ENCODE results near the gene GLTPD2. TPM values are rescaled to one million over a fixed set of nuclear protein-coding genes. Genes with fewer than 3 reads are reported as not detected.

Gene GLTPD2
- total RNA-seq, 120 experiments from 2014 or later = 0.47 to 1.2 (median 0.57) TPM; not detected in 91

Other genes starting within 250 kb of the GLTPD2 start
- gene MYBBP1A, start 233.6 kb upstream of the GLTPD2 start, total RNA-seq = 100 to 1,000 TPM in 2 of 120 experiments, 10 to 100 TPM in 118; 49.9 to 110 (median 68.5) TPM
- under 1 TPM in 1 of 120 experiments, not detected in 119; 0.29 TPM for gene GGT6, start 228.4 kb upstream of the GLTPD2 start, total RNA-seq
- 1 to 10 TPM in 38 of 120 experiments, under 1 TPM in 51, not detected in 31; 0.19 to 4.3 (median 0.85) TPM for gene SMTNL2, start 204.4 kb upstream of the GLTPD2 start, total RNA-seq
- 1 to 10 TPM in 51 of 120 experiments, under 1 TPM in 52, not detected in 17; 0.18 to 5.7 (median 0.98) TPM for gene ALOX15, start 147.3 kb upstream of the GLTPD2 start, total RNA-seq
- gene PELP1, start 84.8 kb upstream of the GLTPD2 start, total RNA-seq = 100 to 1,000 TPM in 1 of 120 experiments, 10 to 100 TPM in 119; 56.4 to 101 (median 70.6) TPM
- gene ARRB2, start 78.3 kb upstream of the GLTPD2 start, total RNA-seq = 100 to 1,000 TPM in 45 of 120 experiments, 10 to 100 TPM in 75; 66.2 to 131 (median 94.9) TPM
- gene MED11, start 57.5 kb upstream of the GLTPD2 start, total RNA-seq = 10 to 100 TPM in 112 of 120 experiments, 1 to 10 TPM in 8; 7.9 to 21.7 (median 14.7) TPM
- 1 to 10 TPM in 92 of 120 experiments, under 1 TPM in 28; 0.46 to 3.6 (median 1.4) TPM for gene ZMYND15, start 49.1 kb upstream of the GLTPD2 start, total RNA-seq
- gene CXCL16, start 49.0 kb upstream of the GLTPD2 start, total RNA-seq = 10 to 100 TPM in 86 of 120 experiments, 1 to 10 TPM in 34; 4.0 to 31.9 (median 13.0) TPM
- not detected for gene TM4SF5, start 17.1 kb upstream of the GLTPD2 start, total RNA-seq
- 1 to 10 TPM in 114 of 120 experiments, under 1 TPM in 4, not detected in 2; 0.64 to 8.1 (median 2.7) TPM for gene VMO1, start 2.6 kb upstream of the GLTPD2 start, total RNA-seq
- gene PSMB6, start 7.2 kb downstream of the GLTPD2 start, total RNA-seq = 100 to 1,000 TPM in 19 of 120 experiments, 10 to 100 TPM in 101; 56.6 to 114 (median 88.3) TPM
- 10 to 100 TPM; 15.8 to 64.8 (median 35.8) TPM for gene PLD2, start 18.2 kb downstream of the GLTPD2 start, total RNA-seq
- 100 to 1,000 TPM; 153 to 287 (median 196) TPM for gene MINK1, start 44.4 kb downstream of the GLTPD2 start, total RNA-seq
- gene C17orf107, start 110.6 kb downstream of the GLTPD2 start, total RNA-seq = 10 to 100 TPM in 80 of 120 experiments, 1 to 10 TPM in 40; 4.7 to 18.4 (median 11.2) TPM
- gene CHRNE, start 114.1 kb downstream of the GLTPD2 start, total RNA-seq = 1 to 10 TPM in 67 of 120 experiments, under 1 TPM in 52, not detected in 1; 0.34 to 4.3 (median 1.1) TPM
- 1 to 10 TPM in 1 of 120 experiments, under 1 TPM in 15, not detected in 104; 0.16 to 1.0 (median 0.24) TPM for gene GP1BA, start 143.3 kb downstream of the GLTPD2 start, total RNA-seq
- 100 to 1,000 TPM in 9 of 120 experiments, 10 to 100 TPM in 111; 56.8 to 113 (median 82.2) TPM for gene SLC25A11, start 151.1 kb downstream of the GLTPD2 start, total RNA-seq
- 100 to 1,000 TPM in 28 of 120 experiments, 10 to 100 TPM in 92; 65.3 to 121 (median 91.1) TPM for gene RNF167, start 151.3 kb downstream of the GLTPD2 start, total RNA-seq
- gene PFN1, start 159.6 kb downstream of the GLTPD2 start, total RNA-seq = 100 to 1,000 TPM in 104 of 120 experiments, 10 to 100 TPM in 16; 84.4 to 206 (median 112) TPM
- 10 to 100 TPM in 8 of 120 experiments, 1 to 10 TPM in 112; 1.4 to 20.7 (median 5.6) TPM for gene ENO3, start 162.2 kb downstream of the GLTPD2 start, total RNA-seq
- gene SPAG7, start 178.9 kb downstream of the GLTPD2 start, total RNA-seq = 10 to 100 TPM; 31.5 to 67.7 (median 51.4) TPM
- 100 to 1,000 TPM in 118 of 120 experiments, 10 to 100 TPM in 2; 79.4 to 186 (median 143) TPM for gene CAMTA2, start 198.7 kb downstream of the GLTPD2 start, total RNA-seq
- gene INCA1, start 208.6 kb downstream of the GLTPD2 start, total RNA-seq = 1 to 10 TPM in 104 of 120 experiments, under 1 TPM in 14, not detected in 2; 0.36 to 3.7 (median 2.0) TPM
- gene KIF1C, start 209.0 kb downstream of the GLTPD2 start, total RNA-seq = 100 to 1,000 TPM in 92 of 120 experiments, 10 to 100 TPM in 28; 62.4 to 504 (median 132) TPM
- under 1 TPM in 13 of 120 experiments, not detected in 107; 0.14 to 0.44 (median 0.20) TPM for gene SLC52A1, start 246.5 kb downstream of the GLTPD2 start, total RNA-seq

Data from dorsolateral prefrontal cortex (tissue), 118 donors.